GM12878 (cell line): Measurements from ENCODE around the gene P2RY11. TPM values are rescaled to one million over a fixed set of nuclear protein-coding genes. Genes with fewer than 3 reads are reported as not detected.

Experiments used
- ATF2 ChIP-seq: IDR thresholded peaks from 2 replicates; pipeline ENCODE4 v1.6.1; 2012; ENCODE audit warnings: low read length, inconsistent platforms
- BACH1 ChIP-seq: fragments of 450-650 bp; IDR thresholded peaks from 2 replicates; pipeline ENCODE4 v1.6.1; 2017; ENCODE audit warnings: mild to moderate bottlenecking, borderline replicate concordance
- BRCA1 ChIP-seq: IDR thresholded peaks from 2 replicates; pipeline ENCODE4 v1.6.1; 2011; ENCODE audit warnings: low read depth, low read length, improper control_type of control experiment
- CBFB ChIP-seq: IDR thresholded peaks from 2 replicates; pipeline ENCODE4 v1.6.1; 2016; ENCODE audit warnings: antibody characterized with exemption, low read depth
- CBX3 ChIP-seq: fragments of 200-600 bp; sonication (generic); IDR thresholded peaks from 2 replicates; pipeline ENCODE4 v1.6.1; 2016; ENCODE audit warnings: low read depth, borderline replicate concordance
- CHD1 ChIP-seq: IDR thresholded peaks from 2 replicates; pipeline ENCODE4 v1.6.1; 2012; ENCODE audit warnings: low read depth, low read length, improper control_type of control experiment
- CHD4 ChIP-seq: fragments of 200-600 bp; sonication (generic); IDR thresholded peaks from 2 replicates; pipeline ENCODE4 v1.6.1; 2016; ENCODE audit warnings: mild to moderate bottlenecking
- FOXM1 ChIP-seq: IDR thresholded peaks from 2 replicates; pipeline ENCODE4 v1.6.1; 2012; ENCODE audit warnings: low read depth, mild to moderate bottlenecking, inconsistent platforms, low read length, moderate library complexity
- HDAC6 ChIP-seq: fragments of 200-600 bp; sonication (generic); IDR thresholded peaks from one replicate; pipeline ENCODE4 v1.8.0; 2017; ENCODE audit warnings: antibody characterized with exemption; ENCODE audit not compliant: unreplicated experiment
- IKZF1 ChIP-seq: fragments of 450-650 bp; conservative IDR thresholded peaks from 2 replicates; pipeline ENCODE4 v1.6.1; 2017; ENCODE audit warnings: antibody characterized with exemption, mild to moderate bottlenecking
- MEF2A ChIP-seq: IDR thresholded peaks from 2 replicates; pipeline ENCODE4 v1.6.1; 2011; ENCODE audit warnings: low read depth, mild to moderate bottlenecking, low read length, moderate library complexity; ENCODE audit not compliant: insufficient read depth
- MEF2B ChIP-seq: fragments of 450-650 bp; IDR thresholded peaks from 2 replicates; pipeline ENCODE4 v1.6.1; 2018; ENCODE audit warnings: mild to moderate bottlenecking, moderate library complexity; ENCODE audit not compliant: partially characterized antibody, poor library complexity, severe bottlenecking
- NBN ChIP-seq: fragments of 450-650 bp; IDR thresholded peaks from 2 replicates; pipeline ENCODE4 v1.6.1; 2016
- PAX8 ChIP-seq: fragments of 450-650 bp; IDR thresholded peaks from 2 replicates; pipeline ENCODE4 v1.6.1; 2017; ENCODE audit warnings: mild to moderate bottlenecking, moderate library complexity
- POLR2AphosphoS5 ChIP-seq: IDR thresholded peaks from 2 replicates; pipeline ENCODE4 v1.6.1; 2011; ENCODE audit warnings: mild to moderate bottlenecking, low read length, inconsistent platforms
- RCOR1 ChIP-seq: conservative IDR thresholded peaks from 2 replicates; pipeline ENCODE4 v1.6.1; 2012; ENCODE audit warnings: low read depth, low read length, improper control_type of control experiment
- SMARCA5 ChIP-seq: fragments of 450-650 bp; IDR thresholded peaks from 2 replicates; pipeline ENCODE4 v1.6.1; 2017; ENCODE audit warnings: mild to moderate bottlenecking
- TCF3 ChIP-seq: IDR thresholded peaks from 2 replicates; pipeline ENCODE4 v1.6.1; 2012; ENCODE audit warnings: low read depth, mild to moderate bottlenecking, low read length, borderline replicate concordance; ENCODE audit not compliant: insufficient read depth
- ZNF207 ChIP-seq: fragments of 450-650 bp; IDR thresholded peaks from 2 replicates; pipeline ENCODE4 v1.6.1; 2014; ENCODE audit warnings: antibody characterized with exemption, mild to moderate bottlenecking, borderline replicate concordance
- ZNF217 ChIP-seq: fragments of 450-650 bp; IDR thresholded peaks from 2 replicates; pipeline ENCODE4 v1.6.1; 2017; ENCODE audit warnings: antibody characterized with exemption, mild to moderate bottlenecking
- ZZZ3 ChIP-seq: IDR thresholded peaks from 2 replicates; pipeline ENCODE4 v1.6.1; 2011; ENCODE audit warnings: low read depth; ENCODE audit not compliant: control insufficient read depth, insufficient read length
- polyA plus RNA-seq, 11 experiments: library from polyadenylated mRNA; depleted of rRNA in 4 of 11; unstranded in 6 of 11; stranded (reverse) in 5 of 11; fragments of >200 nt; fragmentation: Nextera tagmentation in 4 of 11; fragmentation: Illumina TruSeq in 1 of 11; extraction: Ambion mirVana in 4 of 11; extraction: Trizol in 1 of 11; gene quantifications; 1 replicate in 1 of 11; 2 replicates in 10 of 11; pipeline versions ENCODE4 v1.2.1 to v1.2.3, GENCODE V29; 2011 to 2016; ENCODE audit warnings: inconsistent platforms in 2 of 11, missing spikeins in 2 of 11, low read depth in 1 of 11
- total RNA-seq, 4 experiments: library from RNA; depleted of rRNA in 3 of 4; stranded (reverse); fragments of >200 nt in 3 of 4; fragmentation: Illumina TruSeq in 1 of 4; extraction: Trizol in 1 of 4; gene quantifications; 2 replicates each; pipeline versions ENCODE4 v1.2.1 to v1.2.3, GENCODE V29; 2013 to 2021
- TF ChIP-seq, protein P1 (sequence below): fragments of 450-650 bp; IDR thresholded peaks from 2 replicates; pipeline ENCODE4 v1.6.1; 2014; ENCODE audit warnings: mild to moderate bottlenecking
- TF ChIP-seq, protein P2 (sequence below): fragments of 450-650 bp; IDR thresholded peaks from 2 replicates; pipeline ENCODE4 v1.6.1; 2018; ENCODE audit warnings: borderline replicate concordance, mild to moderate bottlenecking; ENCODE audit not compliant: partially characterized antibody
- TF ChIP-seq, protein P3 (sequence below): fragments of 450-650 bp; IDR thresholded peaks from 2 replicates; pipeline ENCODE4 v1.6.1; 2017; ENCODE audit warnings: mild to moderate bottlenecking, moderate library complexity

The P2RY11 gene
- total and polyA plus RNA-seq, 10 of the 15 experiments (the other 5 are each of a cell fraction or from before 2014, with no cell fraction given): 0.14 to 46.5 (median 7.6) TPM

DNA sequence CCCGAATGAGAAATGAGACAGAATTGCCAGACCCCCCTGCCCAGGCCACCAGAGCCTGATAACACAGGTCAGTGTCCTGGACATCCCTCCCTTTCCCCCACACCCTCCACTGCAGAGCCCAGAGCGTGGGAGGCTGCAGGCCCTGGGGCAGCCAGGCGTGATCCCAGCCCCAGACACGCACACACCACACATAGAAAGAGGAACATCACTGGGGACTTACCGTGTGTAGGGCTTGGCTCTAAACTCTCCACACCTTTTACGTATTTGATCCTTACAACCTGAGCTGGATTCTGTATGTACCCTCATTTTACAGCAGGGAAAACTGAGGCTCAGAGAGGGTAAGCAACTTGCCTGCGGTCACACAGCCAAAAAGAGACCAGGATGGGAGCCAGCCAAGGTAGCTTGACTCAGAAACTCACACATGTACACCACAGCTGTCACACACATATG, 8.7 kb upstream of the P2RY11 start (continued):
- TF ChIP-seq, protein P1, sequence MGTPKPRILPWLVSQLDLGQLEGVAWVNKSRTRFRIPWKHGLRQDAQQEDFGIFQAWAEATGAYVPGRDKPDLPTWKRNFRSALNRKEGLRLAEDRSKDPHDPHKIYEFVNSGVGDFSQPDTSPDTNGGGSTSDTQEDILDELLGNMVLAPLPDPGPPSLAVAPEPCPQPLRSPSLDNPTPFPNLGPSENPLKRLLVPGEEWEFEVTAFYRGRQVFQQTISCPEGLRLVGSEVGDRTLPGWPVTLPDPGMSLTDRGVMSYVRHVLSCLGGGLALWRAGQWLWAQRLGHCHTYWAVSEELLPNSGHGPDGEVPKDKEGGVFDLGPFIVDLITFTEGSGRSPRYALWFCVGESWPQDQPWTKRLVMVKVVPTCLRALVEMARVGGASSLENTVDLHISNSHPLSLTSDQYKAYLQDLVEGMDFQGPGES: no peak
- TF ChIP-seq IKZF1: peak; percentile 94
- TF ChIP-seq RCOR1: no peak
- no peak for TF ChIP-seq BRCA1
- TF ChIP-seq POLR2AphosphoS5: peak; percentile 79
- peak; percentile 99 for TF ChIP-seq SMARCA5
- TF ChIP-seq MEF2A: peak; percentile 73
- TF ChIP-seq BACH1: peak; percentile 65
- TF ChIP-seq HDAC6: no peak
- TF ChIP-seq FOXM1: 0 out of 2 replicates have a peak, but pooled peaks have one; percentile 78
- 0 out of 2 replicates have a peak, but pooled peaks have one; percentile 21 for TF ChIP-seq CHD1
- peak; percentile 94 for TF ChIP-seq ZNF217
- peak; percentile 70; the same call in 1 of the 2 replicates for TF ChIP-seq CBFB
- no peak for TF ChIP-seq CHD4
- peak; percentile 90 for TF ChIP-seq MEF2B
- 0 out of 2 replicates have a peak, but pooled peaks have one; percentile 22 for TF ChIP-seq ATF2
- no peak for TF ChIP-seq CBX3
- TF ChIP-seq TCF3: no peak
- TF ChIP-seq PAX8: no peak
- peak; percentile 67; the same call in 1 of the 2 replicates for TF ChIP-seq NBN
- TF ChIP-seq, protein P2, sequence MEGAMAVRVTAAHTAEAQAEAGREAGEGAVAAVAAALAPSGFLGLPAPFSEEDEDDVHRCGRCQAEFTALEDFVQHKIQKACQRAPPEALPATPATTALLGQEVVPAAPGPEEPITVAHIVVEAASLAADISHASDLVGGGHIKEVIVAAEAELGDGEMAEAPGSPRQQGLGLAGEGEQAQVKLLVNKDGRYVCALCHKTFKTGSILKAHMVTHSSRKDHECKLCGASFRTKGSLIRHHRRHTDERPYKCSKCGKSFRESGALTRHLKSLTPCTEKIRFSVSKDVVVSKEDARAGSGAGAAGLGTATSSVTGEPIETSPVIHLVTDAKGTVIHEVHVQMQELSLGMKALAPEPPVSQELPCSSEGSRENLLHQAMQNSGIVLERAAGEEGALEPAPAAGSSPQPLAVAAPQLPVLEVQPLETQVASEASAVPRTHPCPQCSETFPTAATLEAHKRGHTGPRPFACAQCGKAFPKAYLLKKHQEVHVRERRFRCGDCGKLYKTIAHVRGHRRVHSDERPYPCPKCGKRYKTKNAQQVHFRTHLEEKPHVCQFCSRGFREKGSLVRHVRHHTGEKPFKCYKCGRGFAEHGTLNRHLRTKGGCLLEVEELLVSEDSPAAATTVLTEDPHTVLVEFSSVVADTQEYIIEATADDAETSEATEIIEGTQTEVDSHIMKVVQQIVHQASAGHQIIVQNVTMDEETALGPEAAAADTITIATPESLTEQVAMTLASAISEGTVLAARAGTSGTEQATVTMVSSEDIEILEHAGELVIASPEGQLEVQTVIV: no peak
- TF ChIP-seq, protein P3, sequence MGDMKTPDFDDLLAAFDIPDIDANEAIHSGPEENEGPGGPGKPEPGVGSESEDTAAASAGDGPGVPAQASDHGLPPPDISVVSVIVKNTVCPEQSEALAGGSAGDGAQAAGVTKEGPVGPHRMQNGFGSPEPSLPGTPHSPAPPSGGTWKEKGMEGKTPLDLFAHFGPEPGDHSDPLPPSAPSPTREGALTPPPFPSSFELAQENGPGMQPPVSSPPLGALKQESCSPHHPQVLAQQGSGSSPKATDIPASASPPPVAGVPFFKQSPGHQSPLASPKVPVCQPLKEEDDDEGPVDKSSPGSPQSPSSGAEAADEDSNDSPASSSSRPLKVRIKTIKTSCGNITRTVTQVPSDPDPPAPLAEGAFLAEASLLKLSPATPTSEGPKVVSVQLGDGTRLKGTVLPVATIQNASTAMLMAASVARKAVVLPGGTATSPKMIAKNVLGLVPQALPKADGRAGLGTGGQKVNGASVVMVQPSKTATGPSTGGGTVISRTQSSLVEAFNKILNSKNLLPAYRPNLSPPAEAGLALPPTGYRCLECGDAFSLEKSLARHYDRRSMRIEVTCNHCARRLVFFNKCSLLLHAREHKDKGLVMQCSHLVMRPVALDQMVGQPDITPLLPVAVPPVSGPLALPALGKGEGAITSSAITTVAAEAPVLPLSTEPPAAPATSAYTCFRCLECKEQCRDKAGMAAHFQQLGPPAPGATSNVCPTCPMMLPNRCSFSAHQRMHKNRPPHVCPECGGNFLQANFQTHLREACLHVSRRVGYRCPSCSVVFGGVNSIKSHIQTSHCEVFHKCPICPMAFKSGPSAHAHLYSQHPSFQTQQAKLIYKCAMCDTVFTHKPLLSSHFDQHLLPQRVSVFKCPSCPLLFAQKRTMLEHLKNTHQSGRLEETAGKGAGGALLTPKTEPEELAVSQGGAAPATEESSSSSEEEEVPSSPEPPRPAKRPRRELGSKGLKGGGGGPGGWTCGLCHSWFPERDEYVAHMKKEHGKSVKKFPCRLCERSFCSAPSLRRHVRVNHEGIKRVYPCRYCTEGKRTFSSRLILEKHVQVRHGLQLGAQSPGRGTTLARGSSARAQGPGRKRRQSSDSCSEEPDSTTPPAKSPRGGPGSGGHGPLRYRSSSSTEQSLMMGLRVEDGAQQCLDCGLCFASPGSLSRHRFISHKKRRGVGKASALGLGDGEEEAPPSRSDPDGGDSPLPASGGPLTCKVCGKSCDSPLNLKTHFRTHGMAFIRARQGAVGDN: peak; percentile 56
- TF ChIP-seq ZNF207: no peak
- TF ChIP-seq ZZZ3: no peak
